ENCODE measurements around the gene CELSR1. TPM values are rescaled to one million over a fixed set of nuclear protein-coding genes. Genes with fewer than 3 reads are reported as not detected.

CELSR1 gene
- total RNA-seq, 1 experiment from 2014 or later = 19.6 TPM

DNA sequence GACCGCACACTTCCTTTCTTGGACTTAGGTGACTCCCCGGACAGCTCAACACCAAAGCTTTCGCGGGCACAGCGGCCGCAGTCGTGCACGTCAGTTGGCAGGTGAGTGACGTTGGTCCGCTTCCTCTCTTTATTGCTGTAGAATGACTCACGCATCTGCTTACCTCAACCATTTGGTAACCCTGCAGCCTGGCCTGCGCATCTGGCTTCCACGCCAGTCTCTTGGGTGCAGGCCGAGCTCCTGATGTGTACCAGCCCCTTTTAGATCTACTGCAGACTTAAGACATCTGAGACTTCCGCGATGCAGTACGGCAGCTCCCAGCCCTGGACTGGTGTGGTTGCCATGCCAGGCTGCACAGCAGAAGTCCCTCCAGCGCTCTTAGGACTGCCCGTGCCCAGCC is 214.3 kb downstream of the CELSR1 start (continued):
- TF ChIP-seq, protein P1, sequence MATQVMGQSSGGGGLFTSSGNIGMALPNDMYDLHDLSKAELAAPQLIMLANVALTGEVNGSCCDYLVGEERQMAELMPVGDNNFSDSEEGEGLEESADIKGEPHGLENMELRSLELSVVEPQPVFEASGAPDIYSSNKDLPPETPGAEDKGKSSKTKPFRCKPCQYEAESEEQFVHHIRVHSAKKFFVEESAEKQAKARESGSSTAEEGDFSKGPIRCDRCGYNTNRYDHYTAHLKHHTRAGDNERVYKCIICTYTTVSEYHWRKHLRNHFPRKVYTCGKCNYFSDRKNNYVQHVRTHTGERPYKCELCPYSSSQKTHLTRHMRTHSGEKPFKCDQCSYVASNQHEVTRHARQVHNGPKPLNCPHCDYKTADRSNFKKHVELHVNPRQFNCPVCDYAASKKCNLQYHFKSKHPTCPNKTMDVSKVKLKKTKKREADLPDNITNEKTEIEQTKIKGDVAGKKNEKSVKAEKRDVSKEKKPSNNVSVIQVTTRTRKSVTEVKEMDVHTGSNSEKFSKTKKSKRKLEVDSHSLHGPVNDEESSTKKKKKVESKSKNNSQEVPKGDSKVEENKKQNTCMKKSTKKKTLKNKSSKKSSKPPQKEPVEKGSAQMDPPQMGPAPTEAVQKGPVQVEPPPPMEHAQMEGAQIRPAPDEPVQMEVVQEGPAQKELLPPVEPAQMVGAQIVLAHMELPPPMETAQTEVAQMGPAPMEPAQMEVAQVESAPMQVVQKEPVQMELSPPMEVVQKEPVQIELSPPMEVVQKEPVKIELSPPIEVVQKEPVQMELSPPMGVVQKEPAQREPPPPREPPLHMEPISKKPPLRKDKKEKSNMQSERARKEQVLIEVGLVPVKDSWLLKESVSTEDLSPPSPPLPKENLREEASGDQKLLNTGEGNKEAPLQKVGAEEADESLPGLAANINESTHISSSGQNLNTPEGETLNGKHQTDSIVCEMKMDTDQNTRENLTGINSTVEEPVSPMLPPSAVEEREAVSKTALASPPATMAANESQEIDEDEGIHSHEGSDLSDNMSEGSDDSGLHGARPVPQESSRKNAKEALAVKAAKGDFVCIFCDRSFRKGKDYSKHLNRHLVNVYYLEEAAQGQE (IDR thresholded peaks at IDR 0.05; ENCODE audit: low read depth) = no peak
- TF ChIP-seq POLR2AphosphoS5 (IDR thresholded peaks at IDR 0.05; ENCODE audit: low read depth, low read length) (no peak), JUND (IDR thresholded peaks at IDR 0.05) (no peak), ELF1 (IDR thresholded peaks at IDR 0.05; ENCODE audit: borderline replicate concordance, low read depth) (no peak), FOSL1 (IDR thresholded peaks at IDR 0.05; ENCODE audit: low read depth) (no peak), YY1 (IDR thresholded peaks at IDR 0.05; ENCODE audit: extremely low read depth, insufficient replicate concordance, low read depth, low read length) (no peak), ATF3 (IDR thresholded peaks at IDR 0.05) (no peak), EZH2phosphoT487 (IDR thresholded peaks at IDR 0.05; ENCODE audit: borderline replicate concordance) (no peak), ZFX (IDR thresholded peaks at IDR 0.05) (no peak)
- TF ChIP-seq, protein P2, sequence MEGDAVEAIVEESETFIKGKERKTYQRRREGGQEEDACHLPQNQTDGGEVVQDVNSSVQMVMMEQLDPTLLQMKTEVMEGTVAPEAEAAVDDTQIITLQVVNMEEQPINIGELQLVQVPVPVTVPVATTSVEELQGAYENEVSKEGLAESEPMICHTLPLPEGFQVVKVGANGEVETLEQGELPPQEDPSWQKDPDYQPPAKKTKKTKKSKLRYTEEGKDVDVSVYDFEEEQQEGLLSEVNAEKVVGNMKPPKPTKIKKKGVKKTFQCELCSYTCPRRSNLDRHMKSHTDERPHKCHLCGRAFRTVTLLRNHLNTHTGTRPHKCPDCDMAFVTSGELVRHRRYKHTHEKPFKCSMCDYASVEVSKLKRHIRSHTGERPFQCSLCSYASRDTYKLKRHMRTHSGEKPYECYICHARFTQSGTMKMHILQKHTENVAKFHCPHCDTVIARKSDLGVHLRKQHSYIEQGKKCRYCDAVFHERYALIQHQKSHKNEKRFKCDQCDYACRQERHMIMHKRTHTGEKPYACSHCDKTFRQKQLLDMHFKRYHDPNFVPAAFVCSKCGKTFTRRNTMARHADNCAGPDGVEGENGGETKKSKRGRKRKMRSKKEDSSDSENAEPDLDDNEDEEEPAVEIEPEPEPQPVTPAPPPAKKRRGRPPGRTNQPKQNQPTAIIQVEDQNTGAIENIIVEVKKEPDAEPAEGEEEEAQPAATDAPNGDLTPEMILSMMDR (IDR thresholded peaks at IDR 0.05 in 2 of 3, conservative IDR thresholded peaks at IDR 0.05 in 1 of 3; ENCODE audit: borderline replicate concordance in 1 of 3, insufficient read depth in 1 of 3, low read depth in 2 of 3, low read length in 2 of 3) = no peak
